Parathyroid adenoma (tissue), 2 donors: ENCODE data around the gene TUBB2B.
"Not testable (repeated sequence)": the region's sequence is repeated elsewhere in the genome, so short reads cannot be mapped to it uniquely, and the experiment has no call there.

Experiments used
- H2AFZ ChIP-seq: fragments of 300-600 bp; sonication (generic); one replicate; pipeline ENCODE4 v1.7.0; 2017; ENCODE audit warnings: antibody characterized with exemption, mild to moderate bottlenecking
- H3K27ac ChIP-seq: fragments of 300-600 bp; sonication (generic); one replicate; pipeline ENCODE4 v1.7.0; 2017
- H3K27me3 ChIP-seq: fragments of 300-600 bp; sonication (generic); one replicate; pipeline ENCODE4 v1.7.0; 2017; ENCODE audit warnings: low read length; ENCODE audit not compliant: control insufficient read depth, insufficient read depth
- H3K36me3 ChIP-seq: fragments of 300-600 bp; sonication (generic); one replicate; pipeline ENCODE4 v1.7.0; 2017; ENCODE audit warnings: low read length; ENCODE audit not compliant: control insufficient read depth, insufficient read depth
- H3K4me1 ChIP-seq: fragments of 300-600 bp; sonication (generic); one replicate; pipeline ENCODE4 v1.7.0; 2017; ENCODE audit warnings: control low read depth
- H3K4me2 ChIP-seq: fragments of 300-600 bp; sonication (generic); one replicate; pipeline ENCODE4 v1.7.0; 2017; ENCODE audit warnings: low read length
- H3K4me3 ChIP-seq: fragments of 300-600 bp; sonication (generic); one replicate; pipeline ENCODE4 v1.7.0; 2017; ENCODE audit warnings: low read depth, low read length
- H3K79me2 ChIP-seq: fragments of 300-600 bp; sonication (generic); one replicate; pipeline ENCODE4 v1.7.0; 2017; ENCODE audit warnings: control low read depth
- H3K9ac ChIP-seq: fragments of 300-600 bp; sonication (generic); one replicate; pipeline ENCODE4 v1.7.0; 2017; ENCODE audit warnings: mild to moderate bottlenecking
- H3K9me3 ChIP-seq: fragments of 300-600 bp; sonication (generic); one replicate; pipeline ENCODE4 v1.7.0; 2017; ENCODE audit warnings: low read length; ENCODE audit not compliant: control insufficient read depth
- CTCF ChIP-seq: fragments of 300-600 bp; sonication (generic); IDR thresholded peaks from one replicate; pipeline ENCODE4 v1.7.0; 2017; ENCODE audit warnings: antibody characterized with exemption, mild to moderate bottlenecking
- donor health status: primary hyperparathyroidism.

TUBB2B gene

DNA sequence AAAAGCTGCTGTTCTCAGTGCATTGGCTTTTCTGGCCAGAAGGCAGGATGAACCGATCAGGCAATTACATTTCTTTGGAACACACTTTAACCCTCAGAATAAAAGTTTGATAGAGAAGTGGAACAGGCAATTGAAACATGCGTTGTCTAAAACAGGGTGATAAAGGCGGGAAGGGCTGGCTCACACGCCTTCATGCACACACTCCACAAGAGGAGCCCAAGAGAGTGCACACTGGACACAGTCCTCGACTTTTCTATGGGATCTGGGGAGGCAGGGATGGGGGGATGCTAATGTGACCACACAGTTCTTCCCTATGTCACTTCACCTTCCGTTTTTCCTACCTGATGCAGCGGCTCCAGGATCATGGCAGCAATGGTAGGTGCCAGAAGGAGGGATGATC is 39.2 kb downstream of the TUBB2B start:
- Histone ChIP-seq H2AFZ (no peak overlapping the region), H3K27me3 (no peaks in the 10 kb centered on the region), H3K4me3 (no peak overlapping the region), H3K4me2 (no peak overlapping the region), H3K9me3 (no peaks in the 10 kb centered on the region), H3K9ac (no peak overlapping the region), H3K27ac (no peak overlapping the region), H3K79me2 (no peaks in the 10 kb centered on the region), H3K4me1 (no peaks in the 10 kb centered on the region), H3K36me3 (no peaks in the 10 kb centered on the region)
- no peak for TF ChIP-seq CTCF

GRCh38 chr6:3186974-3187382 is 40.5 kb downstream of the TUBB2B start:
- Histone ChIP-seq H3K79me2 (no peaks in the 10 kb centered on the region), H3K9me3 (no peaks in the 10 kb centered on the region), H3K27ac (no peak overlapping the region), H2AFZ (no peak overlapping the region), H3K4me2 (no peak overlapping the region), H3K9ac (no peak overlapping the region), H3K4me3 (no peak overlapping the region), H3K4me1 (no peaks in the 10 kb centered on the region), H3K27me3 (no peaks in the 10 kb centered on the region), H3K36me3 (no peaks in the 10 kb centered on the region)
- TF ChIP-seq CTCF = no peak

- Histone ChIP-seq H3K4me1 (no peaks in the 10 kb centered on the region), H3K4me2 (no peak overlapping the region), H3K79me2 (no peaks in the 10 kb centered on the region), H3K27me3 (no peaks in the 10 kb centered on the region), H3K4me3 (no peak overlapping the region), H2AFZ (no peak overlapping the region), H3K36me3 (no peaks in the 10 kb centered on the region), H3K9ac (no peak overlapping the region), H3K9me3 (no peaks in the 10 kb centered on the region), H3K27ac (no peak overlapping the region)
- TF ChIP-seq CTCF = no peak
These were observed 44.4 kb downstream of the TUBB2B start for GRCh38 chr6:3183066-3183465.

DNA sequence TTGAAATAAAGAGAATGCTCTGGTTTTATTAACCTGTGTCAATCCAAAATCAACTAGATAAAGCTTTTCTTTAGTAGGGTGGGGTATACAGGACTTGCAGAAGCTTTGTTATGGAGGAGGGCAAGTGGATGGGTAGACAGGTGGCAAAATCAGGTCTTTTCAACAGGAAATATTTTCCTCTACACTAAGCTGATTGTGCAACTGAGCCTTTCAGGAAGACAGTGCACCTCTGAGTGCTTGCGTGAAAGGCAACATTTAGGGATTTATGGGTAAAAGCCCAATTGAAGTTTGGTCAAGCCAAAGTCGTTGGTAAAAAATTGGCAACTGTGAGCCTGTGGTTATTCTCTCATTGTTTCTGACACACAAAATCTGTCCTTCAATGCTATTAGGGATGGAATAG is 46.3 kb downstream of the TUBB2B start:
- no peak overlapping the region for H3K27ac ChIP-seq
- TF ChIP-seq CTCF = no peak
- H3K36me3 ChIP-seq = no peaks in the 10 kb centered on the region
- H3K79me2 ChIP-seq = no peaks in the 10 kb centered on the region
- H3K27me3 ChIP-seq = no peaks in the 10 kb centered on the region
- H2AFZ ChIP-seq = no peak overlapping the region
- no peak overlapping the region for H3K4me2 ChIP-seq
- H3K9ac ChIP-seq = no peak overlapping the region
- H3K4me1 ChIP-seq = no peaks in the 10 kb centered on the region
- H3K4me3 ChIP-seq = no peak overlapping the region
- no peaks in the 10 kb centered on the region for H3K9me3 ChIP-seq

DNA sequence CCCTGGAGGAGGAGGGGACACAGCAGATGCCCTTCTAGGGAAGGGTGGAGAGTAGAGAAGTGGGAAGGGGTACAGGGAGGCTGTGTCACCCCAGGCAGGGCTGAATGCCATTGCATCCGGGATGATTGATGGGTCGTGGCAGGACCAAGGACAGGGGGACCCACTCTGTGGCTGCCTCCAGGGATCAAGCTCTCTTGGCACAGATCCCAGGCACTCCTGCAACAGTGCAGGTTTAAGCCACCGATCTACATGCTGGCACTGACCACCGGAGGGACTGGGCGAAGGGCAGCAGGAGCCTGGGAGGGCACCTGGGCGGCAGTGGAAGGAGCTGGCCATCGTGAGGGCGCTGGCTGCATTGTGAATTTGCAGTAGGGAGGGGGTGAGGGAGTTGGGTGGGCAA is 47.5 kb downstream of the TUBB2B start:
- not testable (repeated sequence) for H3K36me3 ChIP-seq, H3K27ac ChIP-seq, H3K9ac ChIP-seq, H3K4me2 ChIP-seq, H3K79me2 ChIP-seq, H3K9me3 ChIP-seq, H3K4me1 ChIP-seq, H3K4me3 ChIP-seq, H3K27me3 ChIP-seq, H2AFZ ChIP-seq

GRCh38 chr6:3178666-3179065 is 48.8 kb downstream of the TUBB2B start:
- not testable (repeated sequence) for H3K79me2 ChIP-seq, H2AFZ ChIP-seq, H3K27ac ChIP-seq, H3K4me1 ChIP-seq, H3K36me3 ChIP-seq, H3K4me2 ChIP-seq, H3K27me3 ChIP-seq, H3K4me3 ChIP-seq, H3K9me3 ChIP-seq, H3K9ac ChIP-seq
